ENCODE data around the gene METAP1D. TPM values are rescaled to one million over a fixed set of nuclear protein-coding genes. Genes with fewer than 3 reads are reported as not detected.
"Not testable (repeated sequence)": the region's sequence is repeated elsewhere in the genome, so short reads cannot be mapped to it uniquely, and the experiment has no call there.

METAP1D gene
- total RNA-seq, 1 experiment from 2014 or later = 15.8 TPM

- Histone ChIP-seq H3K9me2 (ENCODE audit: insufficient read depth) (no peaks in the 10 kb centered on the region), H3K9ac (ENCODE audit: low read length) (no peak overlapping the region), H3K4me2 (ENCODE audit: low read length) (no peak overlapping the region), H3K36me3 (ENCODE audit: control insufficient read depth in 1 of 2, insufficient read depth in 2 of 2, low read length in 2 of 2) (no peaks in the 10 kb centered on the region), H3K9me3 (ENCODE audit: control insufficient read depth in 1 of 2, insufficient read depth in 1 of 2, low read depth in 1 of 2, low read length in 2 of 2) (no peaks in the 10 kb centered on the region), H3K4me3 (replicated peaks in 1 of 2; ENCODE audit: low read depth in 1 of 2, low read length in 2 of 2) (no peak overlapping the region), H3K27ac (ENCODE audit: low read depth, low read length) (no peak overlapping the region), H3K27me3 (ENCODE audit: insufficient read depth, low read length) (no peaks in the 10 kb centered on the region), H3K79me2 (ENCODE audit: insufficient read depth, low read length) (peaks cover 4% of the 10 kb centered on the region; the same call in 1 of the 2 replicates), H3K4me1 (ENCODE audit: control insufficient read depth in 1 of 2, insufficient read depth in 2 of 2, low read length in 2 of 2) (peaks cover 2 to 18% of the 10 kb centered on the region in 2 experiments; a peak in 3 of 4 replicates), H2AFZ (ENCODE audit: low read depth, low read length, poor library complexity, severe bottlenecking) (no peak overlapping the region), H4K20me1 (ENCODE audit: insufficient read depth) (no peaks in the 10 kb centered on the region)
- BruUV-seq (replicated peaks) = no TSS peak
- RAD21 ChIA-PET (ENCODE audit: low non-redundant PET in 1 of 2, low total read pairs in 2 of 2, uncharacterized antibody in 2 of 2, unreplicated experiment in 2 of 2) = no interaction called here
- DNase-seq (ENCODE audit: low read depth, low spot score) = no peak
- POLR2A ChIA-PET = no interaction called here
- CTCF ChIA-PET = no interaction called here
- intact Hi-C loops (cut with micrococcal nuclease) = no loop called here
- ATAC-seq = no peak
- TF ChIP-seq MAX (IDR thresholded peaks at IDR 0.05) = no peak
Observed at GRCh38 chr2:171995586-171995985, 4.2 kb upstream of the METAP1D start.

GRCh38 chr2:171996021-171996420 lies 3.7 kb upstream of the METAP1D start:
- no peak for ATAC-seq
- DNase-seq (ENCODE audit: low read depth, low spot score) = no peak
- RAD21 ChIA-PET (ENCODE audit: low non-redundant PET in 1 of 2, low total read pairs in 2 of 2, uncharacterized antibody in 2 of 2, unreplicated experiment in 2 of 2) = no interaction called here
- Histone ChIP-seq H3K36me3 (ENCODE audit: control insufficient read depth in 1 of 2, insufficient read depth in 2 of 2, low read length in 2 of 2) (no peaks in the 10 kb centered on the region), H3K9me2 (ENCODE audit: insufficient read depth) (no peaks in the 10 kb centered on the region), H2AFZ (ENCODE audit: low read depth, low read length, poor library complexity, severe bottlenecking) (no peak overlapping the region), H3K79me2 (ENCODE audit: insufficient read depth, low read length) (peaks cover 4% of the 10 kb centered on the region; the same call in 1 of the 2 replicates), H3K27ac (ENCODE audit: low read depth, low read length) (no peak overlapping the region), H4K20me1 (ENCODE audit: insufficient read depth) (no peaks in the 10 kb centered on the region), H3K9ac (ENCODE audit: low read length) (no peak overlapping the region), H3K9me3 (ENCODE audit: control insufficient read depth in 1 of 2, insufficient read depth in 1 of 2, low read depth in 1 of 2, low read length in 2 of 2) (no peaks in the 10 kb centered on the region), H3K27me3 (ENCODE audit: insufficient read depth, low read length) (no peaks in the 10 kb centered on the region), H3K4me2 (ENCODE audit: low read length) (no peak overlapping the region), H3K4me1 (ENCODE audit: control insufficient read depth in 1 of 2, insufficient read depth in 2 of 2, low read length in 2 of 2) (peaks cover 6 to 22% of the 10 kb centered on the region in 2 experiments), H3K4me3 (replicated peaks in 1 of 2; ENCODE audit: low read depth in 1 of 2, low read length in 2 of 2) (no peak overlapping the region)
- POLR2A ChIA-PET = no interaction called here
- TF ChIP-seq ZBTB33 (IDR thresholded peaks at IDR 0.05; ENCODE audit: extremely low read depth, insufficient replicate concordance, low read length) = no peak
- no peak for TF ChIP-seq ZNF274 (IDR thresholded peaks at IDR 0.05; ENCODE audit: low read depth, low read length)
- TF ChIP-seq EZH2 (IDR thresholded peaks at IDR 0.05) = no peak
- no peak for TF ChIP-seq SP1 (IDR thresholded peaks at IDR 0.05; ENCODE audit: low read depth)
- CTCF ChIA-PET = no interaction called here
- no TSS peak for BruUV-seq (replicated peaks)
- intact Hi-C loops (cut with micrococcal nuclease) = no loop called here

GRCh38 chr2:171997031-171997430 lies 2.7 kb upstream of the METAP1D start:
- intact Hi-C loops (cut with micrococcal nuclease); H3K79me2 ChIP-seq (ENCODE audit: insufficient read depth, low read length); H3K9ac ChIP-seq (ENCODE audit: low read length); H3K36me3 ChIP-seq (ENCODE audit: control insufficient read depth in 1 of 2, insufficient read depth in 2 of 2, low read length in 2 of 2); CTCF ChIA-PET; H3K27ac ChIP-seq (ENCODE audit: low read depth, low read length); RAD21 ChIA-PET (ENCODE audit: low non-redundant PET in 1 of 2, low total read pairs in 2 of 2, uncharacterized antibody in 2 of 2, unreplicated experiment in 2 of 2); H3K9me3 ChIP-seq (ENCODE audit: control insufficient read depth in 1 of 2, insufficient read depth in 1 of 2, low read depth in 1 of 2, low read length in 2 of 2); POLR2A ChIA-PET; H2AFZ ChIP-seq (ENCODE audit: low read depth, low read length, poor library complexity, severe bottlenecking); H4K20me1 ChIP-seq (ENCODE audit: insufficient read depth); BruUV-seq (replicated peaks); H3K9me2 ChIP-seq (ENCODE audit: insufficient read depth); DNase-seq (ENCODE audit: low read depth, low spot score); H3K27me3 ChIP-seq (ENCODE audit: insufficient read depth, low read length); ATAC-seq; H3K4me3 ChIP-seq (replicated peaks in 1 of 2; ENCODE audit: low read depth in 1 of 2, low read length in 2 of 2); H3K4me2 ChIP-seq (ENCODE audit: low read length): not testable (repeated sequence)
- peaks cover 6 to 24% of the 10 kb centered on the region in 2 experiments for H3K4me1 ChIP-seq (ENCODE audit: control insufficient read depth in 1 of 2, insufficient read depth in 2 of 2, low read length in 2 of 2)

Measured in HCT116 (cell line).